Endothelial cell of umbilical vein (primary cell): ENCODE measurements around the gene PMIS2. TPM values are rescaled to one million over a fixed set of nuclear protein-coding genes. Genes with fewer than 3 reads are reported as not detected.

ENCODE experiments used
- BruUV-seq: library from RNA; stranded (reverse); fragments of 400-500 nt; replicated peaks from 2 replicates; lab custom pipeline; 2021; lab: Mats Ljungman, UMichigan
- CTCF ChIA-PET: fragments of 300-600, 350-600 bp; sonication (Branson Sonifier 250); formaldehyde crosslinking; loops from one replicate; lab custom pipeline; 2021; ENCODE audit warnings: antibody characterized with exemption, inconsistent platforms; lab: Charles Lee
- POLR2A ChIA-PET: fragments of 300-600, 350-600 bp; sonication (Branson Sonifier 250); formaldehyde crosslinking; loops from one replicate; lab custom pipeline; 2021; ENCODE audit warnings: antibody characterized with exemption, inconsistent platforms; lab: Charles Lee
- DNase-seq: peaks from one replicate; pipeline ENCODE4 v3.0.0-alpha.2; 2011; ENCODE audit warnings: low read depth, low spot score
- FAIRE-seq: peaks from 2 replicates; lab custom pipeline; 2011; peaks lifted over from hg19 to GRCh38; lab: Jason Lieb, UNC
- H2AFZ ChIP-seq: 2 replicates; pipeline ENCODE4 v1.6.0; 2012; ENCODE audit warnings: low read depth, low read length, control low read depth, inconsistent platforms
- H3K27ac ChIP-seq: 2 replicates; pipeline ENCODE4 v1.5.1; 2011; ENCODE audit warnings: low read depth, mild to moderate bottlenecking, control low read depth, low read length, moderate library complexity; ENCODE audit not compliant: insufficient read depth
- H3K27me3 ChIP-seq, 2 experiments: 2 replicates each; pipeline versions ENCODE4 v1.6.0 to v1.6.1; 2011; ENCODE audit warnings: low read length in 2 of 2, mixed read lengths in 1 of 2; ENCODE audit not compliant: control insufficient read depth in 2 of 2, insufficient read depth in 2 of 2
- H3K36me3 ChIP-seq, 2 experiments: 2 replicates in 1 of 2; 3 replicates in 1 of 2; pipeline ENCODE4 v1.5.1; 2011; ENCODE audit warnings: low read length in 2 of 2, mild to moderate bottlenecking in 1 of 2, moderate library complexity in 1 of 2; ENCODE audit not compliant: control insufficient read depth in 2 of 2, insufficient read depth in 2 of 2; ENCODE audit errors: extremely low read depth in 1 of 2
- H3K4me1 ChIP-seq: 3 replicates; pipeline ENCODE4 v1.5.1; 2011; ENCODE audit warnings: mild to moderate bottlenecking, low read length; ENCODE audit not compliant: control insufficient read depth, insufficient read depth; ENCODE audit errors: extremely low read depth
- H3K4me2 ChIP-seq: 2 replicates; pipeline ENCODE4 v1.6.1; 2011; ENCODE audit warnings: low read length, control low read depth, mixed read lengths; ENCODE audit not compliant: insufficient read depth
- H3K4me3 ChIP-seq, 3 experiments: fragments of 200-600 bp in 1 of 3; sonication (generic), shearing (Covaris generic) in 1 of 3; replicated peaks in 1 of 3; 2 replicates each; pipeline ENCODE4 v1.5.1; 2011 to 2016; ENCODE audit warnings: control low read depth in 3 of 3, low read length in 3 of 3, mild to moderate bottlenecking in 2 of 3, inconsistent platforms in 1 of 3, low read depth in 1 of 3, moderate library complexity in 1 of 3; ENCODE audit not compliant: insufficient read depth in 1 of 3
- H3K79me2 ChIP-seq: 2 replicates; pipeline ENCODE4 v1.6.0; 2012; ENCODE audit warnings: low read length, inconsistent platforms; ENCODE audit not compliant: control insufficient read depth, insufficient read depth
- H3K9ac ChIP-seq: replicated peaks from 2 replicates; pipeline ENCODE3; 2011; ENCODE audit warnings: low read length, control low read depth; ENCODE audit not compliant: insufficient read depth; ENCODE audit errors: extremely low read depth
- H3K9me1 ChIP-seq: replicated peaks from 3 replicates; pipeline ENCODE4 v1.6.0; 2011; ENCODE audit warnings: mild to moderate bottlenecking, low read length; ENCODE audit not compliant: control insufficient read depth, insufficient read depth; ENCODE audit errors: extremely low read depth
- H3K9me3 ChIP-seq: replicated peaks from 2 replicates; pipeline ENCODE4 v1.5.1; 2012; ENCODE audit warnings: low read length, inconsistent platforms; ENCODE audit not compliant: control insufficient read depth, insufficient read depth
- H4K20me1 ChIP-seq: replicated peaks from 2 replicates; pipeline ENCODE3; 2011; ENCODE audit warnings: mild to moderate bottlenecking, low read length; ENCODE audit not compliant: control insufficient read depth, insufficient read depth; ENCODE audit errors: extremely low read depth
- CTCF ChIP-seq, 2 donors: IDR thresholded peaks; 1 replicate in 1 of 2; 2 replicates in 1 of 2; pipeline ENCODE4 v1.5.1; 2011; ENCODE audit warnings: low read length in 2 of 2, mild to moderate bottlenecking in 2 of 2, moderate library complexity in 2 of 2, control low read depth in 1 of 2, inconsistent platforms in 1 of 2, low read depth in 1 of 2; ENCODE audit not compliant: insufficient read depth in 1 of 2; ENCODE audit errors: extremely low read depth in 1 of 2
- EZH2 ChIP-seq: IDR thresholded peaks from 2 replicates; pipeline ENCODE4 v1.6.1; 2012; ENCODE audit warnings: borderline replicate concordance, low read depth, mild to moderate bottlenecking, moderate library complexity, low read length, inconsistent platforms; ENCODE audit not compliant: severe bottlenecking
- FOS ChIP-seq: IDR thresholded peaks from 2 replicates; pipeline ENCODE4 v1.6.1; 2011; ENCODE audit warnings: mild to moderate bottlenecking, low read length, moderate library complexity, borderline replicate concordance; ENCODE audit not compliant: insufficient read depth
- GATA2 ChIP-seq: IDR thresholded peaks from 2 replicates; pipeline ENCODE4 v1.7.0; 2011; ENCODE audit warnings: low read depth, mild to moderate bottlenecking, moderate library complexity, mixed read lengths, low read length; ENCODE audit not compliant: insufficient read length, insufficient read depth
- JUN ChIP-seq: IDR thresholded peaks from 2 replicates; pipeline ENCODE4 v1.6.1; 2011; ENCODE audit warnings: borderline replicate concordance, low read depth; ENCODE audit not compliant: insufficient read length, insufficient read depth
- MAX ChIP-seq: IDR thresholded peaks from 2 replicates; pipeline ENCODE4 v1.6.1; 2011; ENCODE audit not compliant: insufficient read depth, insufficient read length
- MYC ChIP-seq: IDR thresholded peaks from one replicate; pipeline ENCODE4 v1.6.1; 2011; ENCODE audit warnings: mild to moderate bottlenecking, low read depth, low read length
- POLR2A ChIP-seq: IDR thresholded peaks from 2 replicates; pipeline ENCODE4 v1.6.1; 2012; ENCODE audit warnings: low read depth, mild to moderate bottlenecking, control low read depth, low read length
- POLR2AphosphoS5 ChIP-seq: IDR thresholded peaks from 2 replicates; pipeline ENCODE4 v1.6.1; 2012; ENCODE audit warnings: low read depth, mild to moderate bottlenecking, control low read depth, low read length, moderate library complexity; ENCODE audit not compliant: insufficient read depth
- dilution Hi-C: fragments of 300-500 bp; cut with MboI; formaldehyde crosslinking; loops from one replicate; pipeline ENCODE4 v1.15.0; 2019; ENCODE audit warnings: low sequenced_read_pairs; ENCODE audit not compliant: extremely low pct_ligation_motif_present
- intact Hi-C: fragments of 100-400 bp; cut with micrococcal nuclease; formaldehyde crosslinking; loops from one replicate; pipeline ENCODE4 v1.10.0; 2022
- polyA plus RNA-seq, 4 experiments: library from polyadenylated mRNA; depleted of rRNA in 3 of 4; stranded (reverse) in 3 of 4; unstranded in 1 of 4; fragments of >200 nt; gene quantifications; 2 replicates each; pipeline versions ENCODE4 v1.2.1 to v1.2.3, GENCODE V29; 2011 to 2012; ENCODE audit warnings: missing spikeins in 1 of 4
- total RNA-seq: library from RNA; stranded (reverse); gene quantifications from 2 replicates; pipeline ENCODE4 v1.2.3, GENCODE V29; 2021

Gene PMIS2
- total and polyA plus RNA-seq, 2 donors (not counting 3 experiments of a cell fraction or from before 2014, with no cell fraction given) = not detected

- no peak for FAIRE-seq
- Histone ChIP-seq H3K27ac (no peak overlapping the region), H3K4me2 (no peak overlapping the region), H3K4me3 (no peak overlapping the region), H3K27me3 (no peaks in the 10 kb centered on the region), H3K36me3 (no peaks in the 10 kb centered on the region), H4K20me1 (no peaks in the 10 kb centered on the region), H2AFZ (no peak overlapping the region), H3K9me1 (no peaks in the 10 kb centered on the region), H3K9ac (no peak overlapping the region), H3K79me2 (peaks cover 5% of the 10 kb centered on the region), H3K9me3 (no peaks in the 10 kb centered on the region), H3K4me1 (peaks cover 7% of the 10 kb centered on the region)
- dilution Hi-C loops (no loop called here), intact Hi-C loops (no loop called here)
- ChIA-PET CTCF (interaction anchor here (1.7 kb wide), 1 partner anchor 41 kb away, joined by 4 read pairs; no protein-coding TSS in a partner anchor), POLR2A (no interaction called here)
- BruUV-seq = no TSS peak
- TF ChIP-seq POLR2AphosphoS5 (no peak), EZH2 (no peak), MYC (no peak), GATA2 (no peak), MAX (no peak), JUN (no peak), POLR2A (no peak), CTCF (IDR thresholded peaks at IDR 0.05; ENCODE audit: extremely low read depth in 1 of 2, insufficient read depth in 1 of 2, low read depth in 1 of 2, low read length in 2 of 2) (no peak), FOS (no peak)
- no peak for DNase-seq
Observed at GRCh38 chr19:35551091-35551810, 34.7 kb upstream of the PMIS2 start.
